Measurements from ENCODE around the gene LTBP4.

DNA sequence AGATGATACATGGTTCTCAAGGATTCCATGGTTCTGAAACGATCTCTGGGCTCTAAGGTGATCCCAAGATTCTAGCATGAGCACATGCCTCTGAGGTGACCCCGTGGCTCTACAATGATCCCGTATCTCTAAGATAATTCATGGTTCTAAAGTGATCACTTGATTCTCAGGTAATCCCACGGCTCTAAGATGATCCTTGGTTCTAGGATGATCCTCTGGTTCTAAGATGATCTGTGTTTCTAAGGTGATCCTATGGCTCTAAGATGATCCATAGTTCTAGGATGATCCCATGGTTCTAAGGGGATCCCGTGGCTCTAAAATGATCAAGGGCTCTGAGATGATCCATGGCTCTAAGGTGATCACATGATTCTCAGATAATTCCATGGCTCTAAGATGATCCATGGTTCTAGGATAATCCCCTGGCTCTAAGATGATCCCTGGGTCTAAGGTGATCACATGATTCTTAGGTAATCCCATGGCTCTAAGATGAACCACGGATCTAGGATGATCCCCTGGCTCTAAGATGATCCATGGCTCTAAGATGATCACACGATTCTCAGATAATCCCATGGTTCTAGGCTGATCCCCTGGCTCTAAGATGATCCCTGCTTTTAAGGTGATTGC, 67.9 kb downstream of the LTBP4 start:
- TF ChIP-seq EZH2 (IDR thresholded peaks at IDR 0.05; ENCODE audit: borderline replicate concordance, insufficient read depth, low read depth, low read length, poor library complexity, severe bottlenecking) (no peak), CTCF (IDR thresholded peaks at IDR 0.05) (no peak)
